Upper lobe of right lung (tissue), 1 donor: ENCODE data around the gene ZBTB45. TPM values are rescaled to one million over a fixed set of nuclear protein-coding genes. Genes with fewer than 3 reads are reported as not detected.

ENCODE experiments used
- ATAC-seq: fragments of 200-7000 bp; cut with Tn5 transposase; one replicate; pipeline ENCODE4 v1.9.1; 2020; ENCODE audit warnings: mild to moderate bottlenecking, moderate library complexity
- DNase-seq: peaks from one replicate; pipeline ENCODE4 v3.0.0-alpha.2; 2020
- H3K27ac ChIP-seq: fragments of 200-600 bp; one replicate; pipeline ENCODE4 v1.8.0; 2022
- H3K27me3 ChIP-seq: fragments of 200-600 bp; one replicate; pipeline ENCODE4 v1.8.0; 2022; ENCODE audit warnings: mild to moderate bottlenecking
- H3K36me3 ChIP-seq: fragments of 200-600 bp; one replicate; pipeline ENCODE4 v1.8.0; 2022
- H3K4me1 ChIP-seq: fragments of 200-600 bp; one replicate; pipeline ENCODE4 v1.8.0; 2022
- H3K4me3 ChIP-seq: fragments of 200-600 bp; one replicate; pipeline ENCODE4 v1.8.0; 2022; ENCODE audit warnings: mild to moderate bottlenecking
- H3K9me3 ChIP-seq: fragments of 200-600 bp; one replicate; pipeline ENCODE4 v1.8.0; 2022
- CTCF ChIP-seq: fragments of 200-600 bp; IDR thresholded peaks from one replicate; pipeline ENCODE4 v1.8.0; 2022; ENCODE audit warnings: antibody characterized with exemption
- intact Hi-C: fragments of 100-400 bp; cut with DNase I; formaldehyde crosslinking; loops from one replicate; pipeline ENCODE4 v1.11.0; 2022
- total RNA-seq: library from RNA; stranded (reverse); fragmentation: NEBNext Ultra II Directional; extraction: Animal tissue kit (Norgen Biotek cat#: 25700); gene quantifications from one replicate; pipeline ENCODE4 v1.2.1, GENCODE V29; 2021
- donor health status: DM: no; HTN: yes; CAD: no; lungs with severe emphysema.

ZBTB45 gene
- total RNA-seq, 1 donor from 2014 or later, result 14.1 TPM

- TF ChIP-seq CTCF, result no peak
- H3K36me3 ChIP-seq, result peaks cover 14% of the 10 kb centered on the region
- H3K9me3 ChIP-seq, result no peaks in the 10 kb centered on the region
Observed at GRCh38 chr19:58480831-58481230, 38.8 kb downstream of the ZBTB45 start.

GRCh38 chr19:58480481-58480830, 39.2 kb downstream of the ZBTB45 start:
- no peak for TF ChIP-seq CTCF
- Histone ChIP-seq H3K36me3 (peaks cover 14% of the 10 kb centered on the region), H3K27ac (no peak overlapping the region), H3K4me3 (no peak overlapping the region), H3K27me3 (no peaks in the 10 kb centered on the region), H3K9me3 (no peaks in the 10 kb centered on the region), H3K4me1 (peaks cover 7% of the 10 kb centered on the region)
- DNase-seq (no peak), ATAC-seq (no peak)
- intact Hi-C loops, result no loop called here

More at GRCh38 chr19:58480831-58481230, 38.8 kb downstream of the ZBTB45 start:
- ATAC-seq (no peak), DNase-seq (no peak)
- H3K27me3 ChIP-seq, result no peaks in the 10 kb centered on the region
- H3K4me3 ChIP-seq, result no peak overlapping the region
- intact Hi-C loops, result no loop called here
- peaks cover 7% of the 10 kb centered on the region for H3K4me1 ChIP-seq
- no peak overlapping the region for H3K27ac ChIP-seq

- Histone ChIP-seq H3K4me3 (no peak overlapping the region), H3K4me1 (peaks cover 13% of the 10 kb centered on the region), H3K27me3 (no peaks in the 10 kb centered on the region), H3K9me3 (no peaks in the 10 kb centered on the region), H3K27ac (no peak overlapping the region), H3K36me3 (peaks cover 14% of the 10 kb centered on the region)
- intact Hi-C loops, result no loop called here
- ATAC-seq (no peak), DNase-seq (no peak)
- TF ChIP-seq CTCF, result no peak
Observed at GRCh38 chr19:58479736-58480480, 39.7 kb downstream of the ZBTB45 start.

GRCh38 chr19:58479303-58479702, 40.3 kb downstream of the ZBTB45 start:
- no peak for TF ChIP-seq CTCF
- Histone ChIP-seq H3K36me3 (peaks cover 14% of the 10 kb centered on the region), H3K4me1 (peaks cover 15% of the 10 kb centered on the region), H3K27ac (no peak overlapping the region), H3K4me3 (no peak overlapping the region), H3K9me3 (no peaks in the 10 kb centered on the region), H3K27me3 (no peaks in the 10 kb centered on the region)
- intact Hi-C loops, result no loop called here
- DNase-seq, result no peak
- ATAC-seq, result no peak

- no peak overlapping the region for H3K27ac ChIP-seq
- H3K27me3 ChIP-seq, result no peaks in the 10 kb centered on the region
- peaks cover 15% of the 10 kb centered on the region for H3K4me1 ChIP-seq
- peaks cover 19% of the 10 kb centered on the region for H3K36me3 ChIP-seq
- H3K9me3 ChIP-seq, result no peaks in the 10 kb centered on the region
- no peak overlapping the region for H3K4me3 ChIP-seq
- DNase-seq, result no peak
- intact Hi-C loops, result no loop called here
- ATAC-seq, result no peak
- no peak for TF ChIP-seq CTCF
Observed at GRCh38 chr19:58477871-58478270, 41.7 kb downstream of the ZBTB45 start.
